Tibial nerve (tissue), 3 donors: ENCODE data around the gene ZNF112.

Experiments used
- POLR2A ChIP-seq, 2 donors: fragments of 450-650 bp; IDR thresholded peaks; one replicate each; pipeline ENCODE4 v1.6.1; 2017; ENCODE audit warnings: antibody characterized with exemption in 2 of 2, mild to moderate bottlenecking in 2 of 2, moderate library complexity in 2 of 2
- TF ChIP-seq, protein P1 (sequence below), 5 experiments: fragments of 200-600 bp in 3 of 5; fragments of 450-650 bp in 2 of 5; sonication (generic) in 3 of 5; IDR thresholded peaks; one replicate each; pipeline ENCODE4 v1.5.1; 2016 to 2019; ENCODE audit warnings: antibody characterized with exemption in 5 of 5, mild to moderate bottlenecking in 3 of 5, moderate library complexity in 2 of 5

DNA sequence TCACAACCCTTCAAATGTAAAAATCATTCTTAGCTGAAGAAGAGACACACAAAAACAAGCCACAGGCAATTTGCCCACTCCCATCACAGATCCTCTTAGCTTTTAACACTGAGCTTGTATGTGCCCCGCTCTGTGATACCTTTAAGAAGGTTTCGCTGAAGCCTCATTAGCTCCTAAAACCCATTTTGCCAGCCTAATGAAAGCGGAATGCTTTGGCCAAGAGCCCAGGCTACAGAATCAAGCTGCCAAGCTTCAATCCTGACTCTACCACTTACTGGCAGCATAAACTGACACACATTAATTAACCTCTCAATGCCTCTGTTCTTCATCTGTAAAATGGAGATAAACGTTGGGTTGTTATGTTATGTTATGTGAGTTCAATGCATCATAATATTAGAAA lies 10.5 kb downstream of the ZNF112 start:
- TF ChIP-seq, protein P1, sequence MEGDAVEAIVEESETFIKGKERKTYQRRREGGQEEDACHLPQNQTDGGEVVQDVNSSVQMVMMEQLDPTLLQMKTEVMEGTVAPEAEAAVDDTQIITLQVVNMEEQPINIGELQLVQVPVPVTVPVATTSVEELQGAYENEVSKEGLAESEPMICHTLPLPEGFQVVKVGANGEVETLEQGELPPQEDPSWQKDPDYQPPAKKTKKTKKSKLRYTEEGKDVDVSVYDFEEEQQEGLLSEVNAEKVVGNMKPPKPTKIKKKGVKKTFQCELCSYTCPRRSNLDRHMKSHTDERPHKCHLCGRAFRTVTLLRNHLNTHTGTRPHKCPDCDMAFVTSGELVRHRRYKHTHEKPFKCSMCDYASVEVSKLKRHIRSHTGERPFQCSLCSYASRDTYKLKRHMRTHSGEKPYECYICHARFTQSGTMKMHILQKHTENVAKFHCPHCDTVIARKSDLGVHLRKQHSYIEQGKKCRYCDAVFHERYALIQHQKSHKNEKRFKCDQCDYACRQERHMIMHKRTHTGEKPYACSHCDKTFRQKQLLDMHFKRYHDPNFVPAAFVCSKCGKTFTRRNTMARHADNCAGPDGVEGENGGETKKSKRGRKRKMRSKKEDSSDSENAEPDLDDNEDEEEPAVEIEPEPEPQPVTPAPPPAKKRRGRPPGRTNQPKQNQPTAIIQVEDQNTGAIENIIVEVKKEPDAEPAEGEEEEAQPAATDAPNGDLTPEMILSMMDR (IDR thresholded peaks at IDR 0.05): no peak
- no peak for TF ChIP-seq POLR2A (IDR thresholded peaks at IDR 0.05)
